NCI-H2196 (cell line): Measurements from ENCODE around the gene SNAP23.

ENCODE experiments used
- DNase-seq: peaks from one replicate; lab custom pipeline; 2025; ENCODE audit not compliant: unreplicated experiment; lab: John Stamatoyannopoulos, UW

Gene SNAP23

GRCh38 chr15:42494998-42495360 lies 455 bp upstream of the SNAP23 start:
- DNase-seq: no peak

- DNase-seq: no peak
These were observed 3.0 kb downstream of the SNAP23 start for GRCh38 chr15:42498212-42499068.

GRCh38 chr15:42499858-42500609 lies 4.6 kb downstream of the SNAP23 start:
- DNase-seq: no peak

- no peak for DNase-seq
These were observed 7.0 kb downstream of the SNAP23 start for GRCh38 chr15:42502477-42502876.

- no peak for DNase-seq
These were observed 8.4 kb downstream of the SNAP23 start for GRCh38 chr15:42503825-42504224.

GRCh38 chr15:42504631-42505030 lies 9.2 kb downstream of the SNAP23 start:
- DNase-seq: no peak

GRCh38 chr15:42507514-42507913 lies 12.1 kb downstream of the SNAP23 start:
- no peak for DNase-seq

- DNase-seq: no peak
These were observed 12.8 kb downstream of the SNAP23 start for GRCh38 chr15:42508263-42508690.

GRCh38 chr15:42510258-42511006 lies 15.0 kb downstream of the SNAP23 start:
- no peak for DNase-seq

- no peak for DNase-seq
These were observed 15.6 kb downstream of the SNAP23 start for GRCh38 chr15:42511007-42511391.

GRCh38 chr15:42523331-42523730 lies 27.9 kb downstream of the SNAP23 start:
- DNase-seq: no peak

GRCh38 chr15:42528970-42529369 lies 33.5 kb downstream of the SNAP23 start:
- no peak for DNase-seq

GRCh38 chr15:42533246-42533645 lies 37.8 kb downstream of the SNAP23 start:
- DNase-seq: no peak

GRCh38 chr15:42544853-42545629 lies 49.6 kb downstream of the SNAP23 start:
- no peak for DNase-seq

GRCh38 chr15:42547918-42548248 lies 52.4 kb downstream of the SNAP23 start:
- no peak for DNase-seq

- DNase-seq: peak; percentile 78
These were observed 53.0 kb downstream of the SNAP23 start, which contains the start of the genes HAUS2 and LRRC57 for GRCh38 chr15:42548249-42549031. Gene HAUS2, plus strand, starts transcription at chr15:42548838. Its CDS starts 35 bp downstream, at chr15:42548873. Gene LRRC57, minus strand, starts transcription at chr15:42548793. Its CDS starts 359 bp downstream, at chr15:42548434.

GRCh38 chr15:42549032-42549491 lies 53.6 kb downstream of the SNAP23 start:
- no peak for DNase-seq

GRCh38 chr15:42549741-42550392 lies 54.4 kb downstream of the SNAP23 start:
- no peak for DNase-seq

GRCh38 chr15:42553554-42553953 lies 58.1 kb downstream of the SNAP23 start:
- no peak for DNase-seq
